ENCODE data around the gene GNAS-AS1.

The GNAS-AS1 gene

GRCh38 chr20:58884966-58885365, 34.3 kb upstream of the GNAS-AS1 start:
- no peak for DNase-seq

DNA sequence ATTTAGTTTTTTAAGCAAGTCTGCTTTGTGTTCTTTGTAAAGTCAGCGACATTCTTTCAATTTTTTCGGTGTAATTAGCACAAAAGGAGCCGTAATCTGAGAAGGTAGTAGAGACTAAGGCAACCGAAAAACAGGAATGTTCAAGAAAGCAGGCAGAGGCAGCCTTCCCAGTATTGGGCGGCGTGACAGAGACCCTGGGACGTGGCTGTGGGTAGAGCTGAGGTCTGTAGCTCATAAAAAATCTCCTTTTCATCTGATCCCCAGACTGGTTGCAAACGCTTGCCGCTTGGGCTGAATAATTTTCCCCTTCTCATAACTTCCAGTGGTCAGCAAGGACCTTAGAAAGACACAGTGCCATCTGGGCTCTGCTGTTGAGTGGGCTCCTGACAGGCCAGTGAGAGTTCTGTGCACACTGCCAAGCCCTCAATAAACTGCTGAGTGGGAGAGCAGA, 32.6 kb upstream of the GNAS-AS1 start:
- DNase-seq = no peak
- ATAC-seq = no peak

More at GRCh38 chr20:58884966-58885365, 34.3 kb upstream of the GNAS-AS1 start:
- no peak for ATAC-seq

DNA sequence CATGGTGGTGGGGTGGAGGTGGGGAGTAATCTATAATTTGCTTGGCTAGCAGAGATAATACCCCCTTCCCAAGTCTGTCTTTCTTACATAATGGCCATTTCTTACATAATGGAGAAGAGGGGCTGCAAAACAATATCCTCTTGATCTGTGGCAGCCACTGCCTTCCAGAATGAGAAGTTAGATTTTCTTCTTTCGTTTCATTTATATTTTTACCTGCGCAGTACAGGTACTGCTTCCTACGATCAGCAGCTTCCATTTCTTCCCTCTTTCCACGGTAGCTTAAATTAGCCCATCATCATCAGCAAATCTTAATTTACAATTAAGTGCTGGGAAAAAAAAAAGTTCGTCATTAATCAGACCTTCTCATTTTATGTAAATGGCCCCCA, 32.0 kb upstream of the GNAS-AS1 start:
- ATAC-seq (no peak), DNase-seq (no peak)

GRCh38 chr20:58880994-58881752, 30.5 kb upstream of the GNAS-AS1 start:
- DNase-seq = no peak
- no peak for ATAC-seq

- ATAC-seq (no peak), DNase-seq (no peak)
These were observed 29.7 kb upstream of the GNAS-AS1 start for GRCh38 chr20:58880441-58880840.

DNA sequence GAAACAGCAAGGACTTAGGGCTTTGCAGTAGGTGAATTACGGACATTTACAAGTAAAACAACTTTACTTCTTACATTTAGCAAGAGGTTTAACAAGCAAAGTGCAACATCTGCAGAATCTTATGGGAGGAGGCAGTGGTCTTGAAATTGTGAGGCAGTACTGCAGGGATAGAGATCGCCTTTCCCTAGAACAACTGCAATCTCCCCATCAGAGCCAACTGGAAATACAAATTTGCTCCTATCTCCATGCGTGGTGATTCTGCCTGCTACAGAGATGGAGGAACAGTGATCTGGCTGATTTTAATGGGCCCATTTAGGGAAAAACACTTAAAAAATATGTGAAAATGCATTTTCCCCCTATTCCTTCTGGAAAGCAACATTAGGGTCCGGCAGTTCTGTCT, 27.7 kb upstream of the GNAS-AS1 start:
- no peak for ATAC-seq
- DNase-seq = no peak

- DNase-seq = no peak
- ATAC-seq = peak; percentile 36
These were observed 27.3 kb upstream of the GNAS-AS1 start for GRCh38 chr20:58877976-58878360.

DNA sequence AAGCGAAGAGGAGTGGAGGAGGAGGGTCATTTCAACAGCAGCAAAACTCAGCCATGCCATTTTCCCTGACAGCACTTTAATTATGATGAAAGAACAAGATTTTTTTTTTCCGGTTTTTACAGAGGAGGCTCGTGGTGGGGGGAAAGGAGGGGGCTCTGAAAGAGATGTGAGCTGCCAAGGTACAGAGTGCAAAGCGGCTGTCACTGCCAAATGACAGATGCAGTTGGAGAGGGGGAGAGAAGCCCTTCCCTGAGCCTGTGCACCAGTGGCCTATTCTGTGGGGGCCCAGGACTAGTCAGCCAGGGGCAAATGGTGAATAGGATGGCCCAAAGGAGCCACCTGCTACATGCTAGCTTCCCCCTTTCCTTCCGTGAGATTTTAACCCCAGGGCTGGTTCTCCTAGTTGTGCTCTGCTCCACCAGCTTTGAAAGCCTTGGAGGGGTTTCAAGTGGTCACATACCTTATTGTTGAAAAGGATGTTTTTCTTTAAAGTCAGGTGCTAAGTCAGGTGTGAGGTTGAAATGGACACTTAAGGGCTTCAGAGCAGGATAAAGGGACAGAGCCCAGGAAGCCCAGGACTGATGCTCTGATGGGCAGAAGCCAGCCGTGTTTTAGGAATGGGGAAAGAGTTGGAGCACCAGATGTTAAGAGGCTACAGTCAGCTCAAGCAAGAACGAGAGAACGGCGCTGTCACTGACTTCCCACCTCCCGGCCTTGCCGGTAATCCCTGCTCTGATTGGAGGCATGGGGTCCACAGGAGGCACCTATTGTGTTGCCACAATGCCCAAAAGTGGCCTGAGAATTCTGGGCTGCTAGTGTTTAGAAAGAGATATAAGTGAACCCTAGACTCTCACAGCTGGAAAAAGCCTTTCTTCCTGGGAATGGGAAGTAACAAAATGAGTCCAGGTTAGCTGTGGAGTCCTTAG, 26.6 kb upstream of the GNAS-AS1 start:
- ATAC-seq = no peak
- DNase-seq = no peak

DNA sequence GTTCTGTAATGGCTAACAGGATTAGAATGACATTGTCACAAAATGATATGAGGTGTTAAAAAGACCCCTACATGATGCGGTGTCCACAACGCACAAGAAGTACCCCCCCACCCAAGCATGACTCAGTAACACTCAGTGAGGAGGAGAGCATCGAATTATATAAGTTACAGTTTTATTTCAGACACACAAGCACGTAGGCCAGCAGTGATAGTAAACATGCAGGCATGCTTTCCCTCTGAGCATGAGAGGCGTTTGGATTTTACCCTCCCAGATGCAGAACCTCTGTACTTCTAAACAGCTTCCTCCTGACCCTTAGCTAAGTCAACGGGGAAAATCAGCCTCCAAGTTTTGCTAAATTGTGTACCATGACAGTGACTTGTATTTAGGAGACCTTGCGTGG, 25.7 kb upstream of the GNAS-AS1 start:
- DNase-seq = no peak
- no peak for ATAC-seq

GRCh38 chr20:58875541-58876134, 24.9 kb upstream of the GNAS-AS1 start:
- DNase-seq (no peak), ATAC-seq (no peak)

DNA sequence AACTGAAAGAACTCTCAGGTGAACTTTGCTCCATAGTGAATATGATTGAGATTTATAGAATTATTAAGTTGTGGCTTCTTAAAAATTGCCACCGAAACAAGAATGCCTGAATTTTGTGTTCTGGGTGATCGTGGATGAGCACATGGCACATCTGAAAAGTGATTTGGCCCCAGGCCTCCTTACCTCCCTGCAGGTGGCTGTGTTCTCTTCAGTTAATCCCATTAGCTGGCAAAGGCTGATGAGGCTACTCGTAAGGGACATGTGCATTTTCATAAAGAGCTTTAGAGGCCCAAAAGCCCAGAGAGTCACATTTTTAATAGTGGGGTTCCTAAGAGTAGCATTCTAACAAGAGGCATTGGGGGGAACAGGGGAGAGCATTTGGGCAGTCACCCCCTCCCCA, 24.4 kb upstream of the GNAS-AS1 start:
- ATAC-seq (no peak), DNase-seq (no peak)

- ATAC-seq = no peak
- no peak for DNase-seq
These were observed 23.8 kb upstream of the GNAS-AS1 start for GRCh38 chr20:58874469-58874868.

DNA sequence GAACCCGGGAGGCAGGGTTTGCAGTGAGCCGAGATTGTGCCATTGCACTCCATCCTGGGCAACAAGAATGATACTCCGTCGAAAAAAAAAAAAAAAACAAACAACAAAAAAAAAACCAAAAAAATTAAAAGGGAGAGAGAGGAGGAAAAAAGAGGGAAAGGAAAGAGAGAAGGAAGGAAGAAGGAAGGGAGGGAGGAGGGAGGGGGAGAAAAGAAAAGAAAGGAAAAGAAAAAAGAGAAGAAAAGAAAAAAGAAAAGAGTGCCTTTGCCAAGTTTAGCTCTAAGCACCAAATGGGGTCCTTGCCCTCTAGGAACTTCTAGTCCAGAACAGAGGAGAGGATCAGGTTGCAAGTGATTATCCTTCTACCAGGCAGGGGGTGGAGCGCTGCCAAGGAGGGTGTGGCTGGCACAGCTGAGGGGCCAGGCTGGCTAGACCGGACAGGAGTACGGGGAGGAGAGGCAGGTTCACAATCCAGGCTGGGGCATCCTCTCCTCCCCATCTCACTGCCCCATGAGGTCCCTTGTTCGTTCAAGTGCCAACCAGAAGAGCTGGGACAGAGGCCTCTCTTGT, 20.9 kb upstream of the GNAS-AS1 start:
- ATAC-seq = no peak
- no peak for DNase-seq

GRCh38 chr20:58870293-58871014, 19.8 kb upstream of the GNAS-AS1 start:
- ATAC-seq = peak; percentile 63
- DNase-seq = peak; percentile 66

DNA sequence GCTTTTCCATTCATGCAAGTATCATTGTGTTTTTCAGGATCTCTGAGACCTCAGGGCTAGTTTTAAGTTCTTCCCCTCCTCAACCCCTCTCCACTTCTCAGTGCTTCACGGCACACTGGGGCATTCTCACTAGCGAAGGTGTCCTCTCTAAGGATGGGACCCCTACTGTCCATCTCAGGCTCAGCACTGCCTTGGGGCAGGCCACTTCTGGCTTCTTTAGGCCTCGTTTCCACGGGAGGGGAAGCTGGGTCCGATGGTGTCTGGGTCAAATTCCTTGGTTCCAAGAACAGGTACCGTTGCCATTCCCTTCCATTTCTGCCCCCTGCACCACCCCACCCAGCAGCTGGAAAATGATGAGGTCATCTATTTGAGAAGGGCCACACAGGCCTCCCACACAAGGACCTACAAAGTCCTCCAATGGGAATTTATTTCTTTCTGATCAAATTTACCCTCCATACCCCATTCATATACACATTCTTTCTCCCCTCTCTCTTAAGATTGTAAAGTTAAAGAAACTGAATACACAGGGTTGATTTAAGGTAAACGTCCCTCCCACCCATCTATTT, 19.0 kb upstream of the GNAS-AS1 start:
- DNase-seq = no peak
- ATAC-seq = no peak

DNA sequence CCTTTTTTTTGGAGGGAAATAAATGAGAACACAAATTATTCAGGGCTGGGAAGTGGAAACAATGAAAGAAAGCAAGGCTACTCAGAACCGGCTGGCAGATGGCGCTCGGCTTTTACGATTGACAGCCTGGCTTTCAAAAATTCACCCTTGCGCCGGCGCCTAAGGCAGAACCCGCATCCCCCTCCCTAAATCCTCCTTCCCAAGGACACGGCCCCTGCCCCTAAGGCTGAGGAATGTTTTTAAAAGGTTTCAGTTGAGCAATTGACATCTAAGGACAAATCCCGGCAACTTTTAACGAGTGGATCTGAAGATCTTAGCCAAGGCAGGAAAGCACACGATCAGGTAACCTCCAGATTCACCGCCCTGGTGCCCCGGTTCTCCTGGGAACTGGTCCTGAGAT, 18.1 kb upstream of the GNAS-AS1 start:
- ATAC-seq (no peak), DNase-seq (no peak)

GRCh38 chr20:58867211-58867610, 16.5 kb upstream of the GNAS-AS1 start:
- ATAC-seq (no peak), DNase-seq (no peak)

- DNase-seq (no peak), ATAC-seq (no peak)
These were observed 15.1 kb upstream of the GNAS-AS1 start for GRCh38 chr20:58865843-58866242.

- ATAC-seq = no peak
These were observed 13.6 kb upstream of the GNAS-AS1 start for GRCh38 chr20:58864346-58864745.

DNA sequence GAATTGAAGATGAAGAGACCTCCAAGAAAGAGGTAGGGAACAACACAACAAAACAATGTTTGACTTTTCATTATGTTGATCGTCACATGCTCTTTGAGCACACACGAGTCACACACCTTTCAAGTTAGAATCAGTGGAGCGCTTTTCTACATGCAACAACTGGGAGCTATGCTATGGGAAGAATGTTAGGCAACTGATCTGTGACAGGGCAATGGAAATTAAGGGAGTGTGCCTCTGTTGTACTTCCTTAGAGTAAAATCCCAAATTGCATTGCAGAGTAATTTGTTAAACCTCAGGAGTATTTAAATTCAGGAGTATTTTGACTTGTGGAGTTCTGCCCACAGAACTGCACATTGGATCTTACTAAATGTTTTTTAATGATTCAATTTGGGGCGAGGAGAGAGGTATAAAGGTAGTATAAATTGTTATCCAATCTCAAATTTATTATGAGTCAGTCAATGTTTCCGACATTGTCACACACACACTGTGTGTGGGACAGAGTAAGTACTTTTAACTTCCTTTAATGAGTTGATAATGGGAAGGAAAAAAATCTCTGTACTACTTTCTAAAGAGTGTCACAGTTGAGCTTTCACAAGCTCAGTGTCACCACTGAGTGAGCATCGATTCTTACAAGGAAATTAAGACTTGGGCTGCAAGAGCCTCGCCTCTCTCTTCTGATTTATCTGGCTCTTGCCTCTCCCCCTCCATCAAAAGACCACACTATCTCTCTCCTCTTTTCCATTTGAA, 12.5 kb upstream of the GNAS-AS1 start:
- DNase-seq = no peak
- ATAC-seq = no peak

More at GRCh38 chr20:58864346-58864745, 13.6 kb upstream of the GNAS-AS1 start:
- no peak for DNase-seq

Data from stimulated activated naive CD8-positive, alpha-beta T cell treated with anti-CD3 and anti-CD28 coated beads, Interleukin-15, Interleukin-2, amounts not matched to agents 100 U/mL and 50 U/mL, for 24 hours (primary cell).